WTC11 (cell line): ENCODE results near the gene MYCBP2.

Experiments used
- AR ChIP-seq: fragments of 250-450 bp; sonication (Bioruptor Pico); IDR thresholded peaks from 2 replicates; pipeline ENCODE4 v1.9.0; 2021; ENCODE audit warnings: mild to moderate bottlenecking
- ATF2 ChIP-seq: sonication (generic); formaldehyde crosslinking; IDR thresholded peaks from 2 replicates; pipeline ENCODE4 v1.8.1; 2022; ENCODE audit warnings: low read depth, missing genetic modification reagents, borderline replicate concordance
- ATF3 ChIP-seq: sonication (generic); formaldehyde crosslinking; conservative IDR thresholded peaks from 2 replicates; pipeline ENCODE4 v1.8.1; 2022; ENCODE audit warnings: mild to moderate bottlenecking, missing genetic modification reagents
- ATF6 ChIP-seq: sonication (generic); formaldehyde crosslinking; IDR thresholded peaks from 2 replicates; pipeline ENCODE4 v1.8.1; 2023; ENCODE audit warnings: mild to moderate bottlenecking, missing genetic modification reagents
- CTCF ChIP-seq: fragments of 200-600 bp; IDR thresholded peaks from 2 replicates; pipeline ENCODE4 v1.8.0; 2022; ENCODE audit warnings: antibody characterized with exemption
- FOXP4 ChIP-seq: sonication (generic); formaldehyde crosslinking; IDR thresholded peaks from 2 replicates; pipeline ENCODE4 v1.8.0; 2022; ENCODE audit warnings: mild to moderate bottlenecking, missing genetic modification reagents
- MAX ChIP-seq: sonication (generic); formaldehyde crosslinking; IDR thresholded peaks from 2 replicates; pipeline ENCODE4 v1.8.0; 2022; ENCODE audit warnings: mild to moderate bottlenecking, missing genetic modification reagents
- MLX ChIP-seq: sonication (generic); formaldehyde crosslinking; IDR thresholded peaks from 2 replicates; pipeline ENCODE4 v1.8.1; 2023; ENCODE audit warnings: mild to moderate bottlenecking, missing genetic modification reagents, moderate library complexity
- NFE2L1 ChIP-seq: sonication (generic); formaldehyde crosslinking; IDR thresholded peaks from 2 replicates; pipeline ENCODE4 v1.8.1; 2023; ENCODE audit warnings: missing genetic modification reagents
- PRRX2 ChIP-seq: fragments of 250-450 bp; sonication (Bioruptor Pico); IDR thresholded peaks from 2 replicates; pipeline ENCODE4 v1.8.0; 2021; ENCODE audit warnings: mild to moderate bottlenecking
- USF1 ChIP-seq: sonication (generic); formaldehyde crosslinking; IDR thresholded peaks from 2 replicates; pipeline ENCODE4 v1.8.0; 2022; ENCODE audit warnings: mild to moderate bottlenecking, missing genetic modification reagents
- USF2 ChIP-seq: sonication (generic); formaldehyde crosslinking; IDR thresholded peaks from 2 replicates; pipeline ENCODE4 v1.8.1; 2023; ENCODE audit warnings: mild to moderate bottlenecking, missing genetic modification reagents, moderate library complexity
- ZBTB43 ChIP-seq: sonication (generic); formaldehyde crosslinking; IDR thresholded peaks from 2 replicates; pipeline ENCODE4 v1.8.1; 2023; ENCODE audit warnings: mild to moderate bottlenecking, missing genetic modification reagents
- ZNF138 ChIP-seq: sonication (generic); formaldehyde crosslinking; conservative IDR thresholded peaks from 2 replicates; pipeline ENCODE4 v1.8.1; 2022; ENCODE audit warnings: mild to moderate bottlenecking, moderate library complexity, missing genetic modification reagents

- no peak for TF ChIP-seq MLX (CRISPR knock-in tag)
- no peak for TF ChIP-seq CTCF
- TF ChIP-seq USF1 (CRISPR knock-in tag) = no peak
- no peak for TF ChIP-seq MAX
- no peak for TF ChIP-seq ZNF138
- TF ChIP-seq ZBTB43 (CRISPR knock-in tag) = no peak
- TF ChIP-seq FOXP4 (CRISPR knock-in tag) = no peak
- TF ChIP-seq PRRX2 (CRISPR knock-in tag) = no peak
- no peak for TF ChIP-seq AR
- no peak for TF ChIP-seq USF2
- no peak for TF ChIP-seq NFE2L1 (CRISPR knock-in tag)
- TF ChIP-seq ATF2 (CRISPR knock-in tag) = no peak
- no peak for TF ChIP-seq ATF3 (CRISPR knock-in tag)
- TF ChIP-seq ATF6 (CRISPR knock-in tag) = no peak
Observed at GRCh38 chr13:77325371-77325980, 1.4 kb downstream of the MYCBP2 start.
